GM18507 (cell line): ENCODE results near the gene PRKCB.

Experiments used
- DNase-seq: peaks from one replicate; pipeline ENCODE4 v3.0.0; 2011; ENCODE audit warnings: low read depth; ENCODE audit not compliant: insufficient read length; ENCODE audit errors: extremely low spot score
- FAIRE-seq: peaks from 2 replicates; lab custom pipeline; 2011; peaks lifted over from hg19 to GRCh38; lab: Jason Lieb, UNC

PRKCB gene

GRCh38 chr16:23835390-23836077 lies at the start of gene PRKCB:
Gene PRKCB, plus strand, starts transcription at chr16:23835983.
- DNase-seq (peak; percentile 89), FAIRE-seq (peak; percentile 88)

GRCh38 chr16:23786964-23787561 lies 48.7 kb upstream of the PRKCB start:
- FAIRE-seq (no peak), DNase-seq (no peak)

- DNase-seq (no peak), FAIRE-seq (no peak)
Observed at GRCh38 chr16:23788685-23789084, 47.1 kb upstream of the PRKCB start.

GRCh38 chr16:23795378-23795777 lies 40.4 kb upstream of the PRKCB start:
- FAIRE-seq: no peak
- DNase-seq: no peak

- no peak for DNase-seq
- no peak for FAIRE-seq
Observed at GRCh38 chr16:23796941-23797340, 38.8 kb upstream of the PRKCB start.

GRCh38 chr16:23801378-23801777 lies 34.4 kb upstream of the PRKCB start:
- FAIRE-seq: peak; percentile 87

GRCh38 chr16:23802776-23803175 lies 33.0 kb upstream of the PRKCB start:
- no peak for DNase-seq
- FAIRE-seq: no peak

More at GRCh38 chr16:23801378-23801777, 34.4 kb upstream of the PRKCB start:
- DNase-seq: peak; percentile 54

- DNase-seq: peak; percentile 53
- FAIRE-seq: peak; percentile 93
Observed at GRCh38 chr16:23803591-23804123, 32.1 kb upstream of the PRKCB start.

- DNase-seq: no peak
- FAIRE-seq: peak; percentile 56
Observed at GRCh38 chr16:23807028-23807427, 28.8 kb upstream of the PRKCB start.

- FAIRE-seq: no peak
- no peak for DNase-seq
Observed at GRCh38 chr16:23821467-23821866, 14.3 kb upstream of the PRKCB start.

- FAIRE-seq (no peak), DNase-seq (no peak)
Observed at GRCh38 chr16:23821875-23822688, 13.7 kb upstream of the PRKCB start.

- DNase-seq: no peak
- no peak for FAIRE-seq
Observed at GRCh38 chr16:23823475-23824384, 12.1 kb upstream of the PRKCB start.

- no peak for FAIRE-seq
- no peak for DNase-seq
Observed at GRCh38 chr16:23824909-23825308, 10.9 kb upstream of the PRKCB start.

GRCh38 chr16:23826528-23827045 lies 9.2 kb upstream of the PRKCB start:
- FAIRE-seq (peak; percentile 97), DNase-seq (peak; percentile 37)

- DNase-seq: no peak
- no peak for FAIRE-seq
Observed at GRCh38 chr16:23827057-23827456, 8.7 kb upstream of the PRKCB start.

GRCh38 chr16:23829454-23829853 lies 6.3 kb upstream of the PRKCB start:
- FAIRE-seq (no peak), DNase-seq (no peak)

- no peak for FAIRE-seq
- DNase-seq: no peak
Observed at GRCh38 chr16:23830276-23830675, 5.5 kb upstream of the PRKCB start.

GRCh38 chr16:23832882-23833281 lies 2.9 kb upstream of the PRKCB start:
- DNase-seq: no peak
- no peak for FAIRE-seq

GRCh38 chr16:23833504-23833903 lies 2.3 kb upstream of the PRKCB start:
- DNase-seq (no peak), FAIRE-seq (no peak)
